Loucy (cell line): ENCODE data around the gene RIMBP2.

Experiments used
- EZH2phosphoT487 ChIP-seq: fragments of 200-600 bp; IDR thresholded peaks from 2 replicates; pipeline ENCODE4 v1.6.1; 2018; ENCODE audit warnings: antibody characterized with exemption, mild to moderate bottlenecking, moderate library complexity, borderline replicate concordance
- TF ChIP-seq, protein P1 (sequence below): fragments of 200-600 bp; sonication (generic); conservative IDR thresholded peaks from 2 replicates; pipeline ENCODE4 v1.5.1; 2014; ENCODE audit warnings: mild to moderate bottlenecking, antibody characterized with exemption, low read length

DNA sequence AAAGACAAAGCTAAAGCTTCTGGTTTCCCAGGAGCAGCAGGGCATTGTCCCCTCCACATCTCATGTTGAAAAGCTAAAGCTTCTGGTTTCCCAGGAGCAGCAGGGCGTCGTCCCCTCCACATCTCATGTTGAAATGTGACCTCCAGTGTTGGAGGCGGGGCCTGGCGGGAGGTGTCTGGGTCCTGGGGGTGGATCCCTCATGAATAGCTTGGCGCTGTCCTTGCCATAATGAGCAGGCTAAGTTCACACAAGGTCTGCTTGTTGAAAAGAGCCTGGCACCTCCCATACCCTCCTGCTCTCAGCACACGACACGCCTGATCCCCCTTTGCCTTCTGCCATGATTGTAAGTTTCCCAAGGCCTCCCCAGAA, 254.7 kb downstream of the RIMBP2 start:
- TF ChIP-seq, protein P1, sequence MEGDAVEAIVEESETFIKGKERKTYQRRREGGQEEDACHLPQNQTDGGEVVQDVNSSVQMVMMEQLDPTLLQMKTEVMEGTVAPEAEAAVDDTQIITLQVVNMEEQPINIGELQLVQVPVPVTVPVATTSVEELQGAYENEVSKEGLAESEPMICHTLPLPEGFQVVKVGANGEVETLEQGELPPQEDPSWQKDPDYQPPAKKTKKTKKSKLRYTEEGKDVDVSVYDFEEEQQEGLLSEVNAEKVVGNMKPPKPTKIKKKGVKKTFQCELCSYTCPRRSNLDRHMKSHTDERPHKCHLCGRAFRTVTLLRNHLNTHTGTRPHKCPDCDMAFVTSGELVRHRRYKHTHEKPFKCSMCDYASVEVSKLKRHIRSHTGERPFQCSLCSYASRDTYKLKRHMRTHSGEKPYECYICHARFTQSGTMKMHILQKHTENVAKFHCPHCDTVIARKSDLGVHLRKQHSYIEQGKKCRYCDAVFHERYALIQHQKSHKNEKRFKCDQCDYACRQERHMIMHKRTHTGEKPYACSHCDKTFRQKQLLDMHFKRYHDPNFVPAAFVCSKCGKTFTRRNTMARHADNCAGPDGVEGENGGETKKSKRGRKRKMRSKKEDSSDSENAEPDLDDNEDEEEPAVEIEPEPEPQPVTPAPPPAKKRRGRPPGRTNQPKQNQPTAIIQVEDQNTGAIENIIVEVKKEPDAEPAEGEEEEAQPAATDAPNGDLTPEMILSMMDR, result no peak
- TF ChIP-seq EZH2phosphoT487, result no peak
